ENCODE data around the gene YTHDC2. TPM values are rescaled to one million over a fixed set of nuclear protein-coding genes. Genes with fewer than 3 reads are reported as not detected.

YTHDC2 gene
- total RNA-seq, 1 experiment from 2014 or later = 16.5 TPM

GRCh38 chr5:113518884-113519283, 5.4 kb downstream of the YTHDC2 start:
- no peak for DNase-seq (ENCODE audit: extremely low read depth, low read depth)

DNA sequence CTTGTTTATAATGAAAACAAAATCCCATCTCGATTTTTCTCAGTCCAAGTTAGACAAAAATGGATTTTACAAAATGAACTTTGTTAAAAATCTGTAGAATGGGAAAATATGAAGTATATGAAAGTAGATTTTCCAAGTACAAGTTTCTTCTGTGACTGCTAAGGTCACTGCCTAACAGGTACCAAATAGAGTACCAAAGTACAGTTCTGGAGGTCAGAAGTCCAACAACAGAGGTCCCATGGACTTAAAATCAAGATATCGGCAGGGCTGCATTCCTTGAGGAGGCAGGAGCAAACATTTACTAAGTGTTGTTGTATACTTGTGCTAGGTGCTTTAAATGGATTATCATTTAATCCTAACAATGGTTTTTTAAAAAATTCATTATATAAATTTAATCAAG, 5.9 kb downstream of the YTHDC2 start:
- DNase-seq (ENCODE audit: extremely low read depth, low read depth) = no peak

- DNase-seq (ENCODE audit: extremely low read depth, low read depth) = no peak
These were observed 6.9 kb downstream of the YTHDC2 start for GRCh38 chr5:113520429-113520828.

- DNase-seq (ENCODE audit: extremely low read depth, low read depth) = no peak
These were observed 7.4 kb downstream of the YTHDC2 start for GRCh38 chr5:113520899-113521298.

GRCh38 chr5:113523168-113523567, 9.7 kb downstream of the YTHDC2 start:
- DNase-seq (ENCODE audit: extremely low read depth, low read depth) = no peak

DNA sequence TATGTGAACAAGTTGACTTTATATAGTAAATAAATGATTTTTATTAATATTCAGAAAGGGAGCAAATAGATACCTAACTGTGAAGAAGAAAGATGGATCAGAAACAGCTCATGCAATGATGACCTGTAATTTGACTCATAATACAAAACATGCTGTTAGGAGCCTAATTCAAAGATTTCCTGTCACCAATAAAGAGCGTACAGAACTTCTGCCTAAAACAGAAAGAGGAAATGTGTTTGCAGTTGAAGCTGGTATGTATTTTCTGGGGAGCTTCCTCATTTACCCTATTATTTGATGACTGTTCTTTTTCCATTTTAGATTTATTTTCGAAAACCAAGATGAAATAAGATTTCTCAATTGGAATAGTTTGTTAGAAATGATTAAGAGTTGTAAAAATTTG, 11.4 kb downstream of the YTHDC2 start:
- DNase-seq (ENCODE audit: extremely low read depth, low read depth) = no peak

GRCh38 chr5:113526421-113526820, 12.9 kb downstream of the YTHDC2 start:
- DNase-seq (ENCODE audit: extremely low read depth, low read depth) = no peak

DNA sequence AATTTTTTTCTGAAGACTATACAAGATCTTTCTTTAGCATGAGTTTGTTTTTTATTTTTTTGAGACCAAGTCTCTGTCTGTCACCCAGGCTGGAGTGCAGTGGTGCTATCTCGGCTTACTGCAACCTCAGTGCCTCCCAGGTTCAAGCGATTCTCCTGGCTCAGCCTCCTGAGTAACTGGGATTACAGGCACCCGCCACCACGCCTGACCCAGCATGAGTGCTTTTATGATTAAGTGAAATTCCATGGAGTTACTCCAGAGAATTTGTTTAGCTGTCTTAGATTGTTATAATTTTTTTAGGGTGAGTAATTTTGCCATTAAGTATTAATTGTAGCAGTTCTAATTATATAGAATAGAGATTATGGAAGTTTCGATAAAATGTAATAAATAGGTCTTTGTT, 14.3 kb downstream of the YTHDC2 start:
- DNase-seq (ENCODE audit: extremely low read depth, low read depth) = no peak

- no peak for DNase-seq (ENCODE audit: extremely low read depth, low read depth)
These were observed 18.1 kb downstream of the YTHDC2 start for GRCh38 chr5:113531481-113532159.

GRCh38 chr5:113538313-113538712, 24.8 kb downstream of the YTHDC2 start:
- no peak for DNase-seq (ENCODE audit: extremely low read depth, low read depth)

DNA sequence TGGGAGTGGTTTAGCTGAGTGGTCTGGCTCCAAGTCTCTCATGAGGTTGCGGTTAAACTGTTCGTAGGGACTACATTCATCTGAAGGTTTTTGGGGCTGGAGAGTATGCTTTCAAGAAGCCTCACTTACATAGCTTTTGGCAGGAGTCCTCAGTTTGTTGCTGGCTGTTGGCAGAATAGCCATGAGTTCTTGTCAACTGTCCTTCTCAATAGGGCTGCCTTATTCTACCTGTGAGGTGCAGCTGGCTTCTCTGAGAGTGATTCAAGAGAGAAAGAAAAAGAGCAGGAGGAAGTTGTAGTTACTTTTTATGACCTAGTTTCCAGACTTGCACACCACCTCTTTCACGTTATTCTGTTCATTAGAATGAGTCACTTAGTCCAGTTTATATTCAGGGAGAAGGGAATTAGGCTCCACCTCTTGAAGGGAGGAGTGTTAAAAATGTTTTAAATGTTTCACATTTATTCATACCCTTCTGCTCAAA, 33.2 kb downstream of the YTHDC2 start:
- no peak for DNase-seq (ENCODE audit: extremely low read depth, low read depth)

- no peak for DNase-seq (ENCODE audit: extremely low read depth, low read depth)
These were observed 34.9 kb downstream of the YTHDC2 start for GRCh38 chr5:113548396-113548795.

DNA sequence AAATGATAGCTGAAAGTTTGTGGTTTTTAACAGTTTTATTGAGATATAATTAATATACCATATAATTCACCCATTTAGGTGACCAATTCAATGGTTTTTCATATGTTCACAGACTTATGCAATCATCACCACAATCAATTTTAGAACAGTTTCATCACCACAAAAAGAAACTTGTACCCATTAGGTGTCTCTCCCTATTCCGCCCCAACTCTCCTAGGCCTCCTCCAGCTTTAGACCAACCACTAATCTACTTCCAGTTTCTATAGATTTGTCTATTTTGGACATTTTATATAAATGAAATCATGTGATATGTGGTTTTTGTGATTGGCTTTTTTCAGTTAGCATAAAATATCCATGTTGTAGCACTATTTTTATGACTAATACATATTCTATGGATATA, 38.6 kb downstream of the YTHDC2 start:
- no peak for DNase-seq (ENCODE audit: extremely low read depth, low read depth)

GRCh38 chr5:113552620-113553019, 39.1 kb downstream of the YTHDC2 start:
- no peak for DNase-seq (ENCODE audit: extremely low read depth, low read depth)

DNA sequence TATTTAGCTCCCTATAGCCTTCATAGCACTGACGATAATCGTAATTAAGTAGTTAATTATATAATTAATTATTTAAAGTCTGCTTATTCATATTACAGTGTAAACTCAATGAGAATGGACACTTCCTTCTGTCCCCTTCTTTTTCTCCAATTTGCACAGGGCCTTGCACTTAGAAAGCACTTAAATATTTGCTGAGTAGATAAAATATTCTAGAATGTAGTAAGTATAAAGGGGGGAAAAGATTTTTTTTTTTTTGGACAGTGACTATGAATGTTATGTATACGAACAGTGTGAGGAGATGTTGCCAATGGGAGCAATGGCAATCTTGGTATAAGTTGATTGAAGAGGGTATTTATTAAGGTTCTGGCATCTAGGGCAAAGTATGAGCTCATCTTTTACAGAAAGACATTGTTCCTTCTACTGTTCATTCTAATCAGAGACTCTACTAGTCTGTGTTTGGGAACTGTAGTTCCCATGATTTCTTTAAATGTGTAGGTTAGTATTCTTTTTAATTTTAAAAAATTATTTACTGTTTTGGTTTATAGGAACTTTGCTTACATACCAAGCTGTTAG, 49.4 kb downstream of the YTHDC2 start:
- no peak for DNase-seq (ENCODE audit: extremely low read depth, low read depth)

DNA sequence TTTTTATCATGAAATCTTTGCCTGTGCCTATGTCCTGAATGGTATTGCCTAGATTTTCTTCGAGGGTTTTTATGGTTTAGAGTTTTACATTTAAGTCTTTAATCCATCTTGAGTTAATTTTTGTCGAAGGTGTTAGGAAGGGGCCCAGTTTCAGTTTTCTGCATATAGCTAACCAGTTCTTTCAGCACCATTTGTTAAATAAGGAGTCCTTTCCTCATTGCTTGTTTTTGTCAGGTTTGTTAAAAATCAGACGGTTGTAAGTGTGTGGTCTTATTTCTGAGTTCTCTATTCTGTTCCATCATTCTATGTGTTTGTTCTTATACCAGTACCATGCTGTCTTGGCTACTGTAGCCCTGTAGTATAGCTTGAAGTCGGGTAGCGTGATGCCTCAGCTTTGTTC, 55.9 kb downstream of the YTHDC2 start:
- DNase-seq (ENCODE audit: extremely low read depth, low read depth) = no peak

- no peak for DNase-seq (ENCODE audit: extremely low read depth, low read depth)
These were observed 59.2 kb downstream of the YTHDC2 start for GRCh38 chr5:113572716-113573115.

GRCh38 chr5:113574417-113574816, 60.9 kb downstream of the YTHDC2 start:
- DNase-seq (ENCODE audit: extremely low read depth, low read depth) = no peak

- no peak for DNase-seq (ENCODE audit: extremely low read depth, low read depth)
These were observed 61.6 kb downstream of the YTHDC2 start for GRCh38 chr5:113575074-113575473.

- no peak for DNase-seq (ENCODE audit: extremely low read depth, low read depth)
These were observed 64.6 kb downstream of the YTHDC2 start for GRCh38 chr5:113578091-113578490.

DNA sequence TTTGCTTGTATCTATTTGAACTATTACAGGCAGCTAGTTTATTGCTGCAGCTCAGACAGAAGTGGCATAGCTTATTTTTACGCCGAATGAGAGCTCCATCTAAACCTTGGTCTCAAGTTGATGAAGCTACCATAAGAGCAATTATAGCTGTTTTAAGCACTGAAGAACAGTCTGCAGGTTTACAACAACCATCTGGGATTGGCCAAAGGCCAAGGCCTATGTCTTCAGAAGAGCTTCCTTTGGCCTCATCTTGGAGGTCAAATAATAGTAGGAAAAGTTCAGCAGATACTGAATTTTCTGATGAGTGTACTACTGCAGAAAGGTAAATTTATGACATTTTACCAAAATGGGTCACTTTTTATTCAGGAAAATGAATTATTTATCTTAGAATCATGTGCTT, 67.9 kb downstream of the YTHDC2 start:
- DNase-seq (ENCODE audit: extremely low read depth, low read depth) = no peak

DNA sequence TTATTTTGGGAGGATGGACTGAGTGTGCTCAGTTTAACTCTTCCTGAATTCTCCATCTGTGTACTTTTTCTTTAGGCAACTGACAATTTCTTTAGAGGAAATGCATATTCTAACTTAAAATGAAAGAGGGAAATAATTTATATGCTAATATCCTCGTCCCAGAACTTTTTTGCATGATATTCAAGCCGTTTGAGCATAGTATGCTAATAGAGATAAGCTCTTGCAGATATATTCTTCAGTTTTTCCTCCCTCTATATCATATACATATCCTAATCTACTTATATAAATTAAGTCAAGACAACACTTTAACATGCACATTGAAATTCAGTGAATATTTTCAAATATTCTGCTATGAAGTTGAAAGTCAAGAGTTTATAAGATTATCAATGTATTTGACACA, 84.7 kb downstream of the YTHDC2 start:
- no peak for DNase-seq (ENCODE audit: extremely low read depth, low read depth)

DNA sequence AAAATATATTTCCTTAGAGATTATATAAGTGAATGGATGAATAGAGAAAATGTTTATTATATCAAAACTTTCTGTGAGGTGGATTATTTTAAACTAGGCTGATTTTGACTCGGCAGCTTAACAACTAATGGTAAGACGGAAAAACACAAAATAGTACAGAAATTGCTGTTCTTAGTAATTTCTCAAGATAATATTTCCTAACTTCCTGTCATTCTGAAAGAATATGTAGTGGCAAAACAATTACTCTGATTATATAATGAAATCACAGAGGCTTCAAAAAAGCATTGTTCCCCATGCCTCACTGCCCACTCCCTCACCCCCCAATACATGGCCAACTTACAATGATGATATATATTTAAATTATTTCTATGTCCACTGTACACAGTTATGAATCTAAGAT, 85.4 kb downstream of the YTHDC2 start:
- DNase-seq (ENCODE audit: extremely low read depth, low read depth) = no peak

Data from NCI-H460 (cell line).